K562 (cell line): Measurements from ENCODE around the gene UGT1A10. TPM values are rescaled to one million over a fixed set of nuclear protein-coding genes. Genes with fewer than 3 reads are reported as not detected.

Source experiments
- CEBPG ChIP-seq, 3 experiments: fragments of 200-800 bp in 1 of 3; sonication (Bioruptor generic) in 1 of 3; sonication (generic) in 1 of 3; formaldehyde crosslinking in 1 of 3; IDR thresholded peaks in 2 of 3; conservative IDR thresholded peaks in 1 of 3; 2 replicates each; pipeline versions ENCODE4 v1.6.1 to v1.8.0; 2016 to 2022; ENCODE audit warnings: missing compliant biosample characterization in 2 of 3, missing genetic modification characterization in 2 of 3, mild to moderate bottlenecking in 1 of 3, missing genetic modification reagents in 1 of 3
- ILF3 ChIP-seq: fragments of 450-650 bp; IDR thresholded peaks from 2 replicates; pipeline ENCODE4 v1.6.1; 2018; ENCODE audit warnings: antibody characterized with exemption, mild to moderate bottlenecking, moderate library complexity, borderline replicate concordance
- POLR2A ChIP-seq: fragments of 450-650 bp; conservative IDR thresholded peaks from 2 replicates; pipeline ENCODE4 v1.6.1; 2016
- USF1 ChIP-seq: sonication (generic); formaldehyde crosslinking; IDR thresholded peaks from 2 replicates; pipeline ENCODE4 v1.9.0; 2022; ENCODE audit warnings: mild to moderate bottlenecking, missing genetic modification reagents
- ZBTB49 ChIP-seq: sonication (generic); formaldehyde crosslinking; IDR thresholded peaks from 2 replicates; pipeline ENCODE4 v1.8.0; 2022; ENCODE audit warnings: missing genetic modification reagents, mild to moderate bottlenecking, borderline replicate concordance
- ZNF766 ChIP-seq: fragments of 200-800 bp; sonication (Bioruptor generic); conservative IDR thresholded peaks from 2 replicates; pipeline ENCODE4 v1.6.1; 2016; ENCODE audit warnings: missing genetic modification characterization, missing compliant biosample characterization
- polyA plus RNA-seq, 8 experiments: library from polyadenylated mRNA; depleted of rRNA in 4 of 8; stranded (reverse) in 5 of 8; unstranded in 3 of 8; fragments of >200 nt; fragmentation: Nextera tagmentation in 2 of 8; fragmentation: Illumina TruSeq in 1 of 8; extraction: Ambion mirVana in 2 of 8; extraction: Trizol in 1 of 8; gene quantifications; 2 replicates each; pipeline versions ENCODE4 v1.2.1 to v1.2.3, GENCODE V29; 2011 to 2014; ENCODE audit warnings: inconsistent platforms in 1 of 8, missing spikeins in 1 of 8
- total RNA-seq, 7 experiments: library from RNA; depleted of rRNA in 6 of 7; stranded (reverse); fragments of >200 nt in 6 of 7; fragmentation: Illumina TruSeq in 2 of 7; extraction: Trizol in 2 of 7; gene quantifications; 2 replicates each; pipeline versions ENCODE4 v1.2.1 to v1.2.3, GENCODE V29; 2011 to 2021; ENCODE audit warnings: low replicate concordance in 1 of 7

Gene UGT1A10
- total and polyA plus RNA-seq, 9 of the 15 experiments (the other 6 are each of a cell fraction or from before 2014, with no cell fraction given) = not detected

GRCh38 chr2:233793465-233794127 is 157.3 kb downstream of the UGT1A10 start (continued):
- TF ChIP-seq ZBTB49 (CRISPR knock-in tag) (no peak), POLR2A (no peak), ILF3 (no peak), ZNF766 (CRISPR knock-in tag) (no peak), CEBPG (CRISPR knock-in tag; IDR thresholded peaks at IDR 0.05) (no peak), CEBPG (tag; conservative IDR thresholded peaks at IDR 0.05 in 1 of 2, IDR thresholded peaks at IDR 0.05 in 1 of 2) (no peak), USF1 (no peak)
